Measurements from ENCODE around the gene WBP2. TPM values are rescaled to one million over a fixed set of nuclear protein-coding genes. Genes with fewer than 3 reads are reported as not detected.

The WBP2 gene
- total RNA-seq, 1 experiment from 2014 or later, result 132 TPM

DNA sequence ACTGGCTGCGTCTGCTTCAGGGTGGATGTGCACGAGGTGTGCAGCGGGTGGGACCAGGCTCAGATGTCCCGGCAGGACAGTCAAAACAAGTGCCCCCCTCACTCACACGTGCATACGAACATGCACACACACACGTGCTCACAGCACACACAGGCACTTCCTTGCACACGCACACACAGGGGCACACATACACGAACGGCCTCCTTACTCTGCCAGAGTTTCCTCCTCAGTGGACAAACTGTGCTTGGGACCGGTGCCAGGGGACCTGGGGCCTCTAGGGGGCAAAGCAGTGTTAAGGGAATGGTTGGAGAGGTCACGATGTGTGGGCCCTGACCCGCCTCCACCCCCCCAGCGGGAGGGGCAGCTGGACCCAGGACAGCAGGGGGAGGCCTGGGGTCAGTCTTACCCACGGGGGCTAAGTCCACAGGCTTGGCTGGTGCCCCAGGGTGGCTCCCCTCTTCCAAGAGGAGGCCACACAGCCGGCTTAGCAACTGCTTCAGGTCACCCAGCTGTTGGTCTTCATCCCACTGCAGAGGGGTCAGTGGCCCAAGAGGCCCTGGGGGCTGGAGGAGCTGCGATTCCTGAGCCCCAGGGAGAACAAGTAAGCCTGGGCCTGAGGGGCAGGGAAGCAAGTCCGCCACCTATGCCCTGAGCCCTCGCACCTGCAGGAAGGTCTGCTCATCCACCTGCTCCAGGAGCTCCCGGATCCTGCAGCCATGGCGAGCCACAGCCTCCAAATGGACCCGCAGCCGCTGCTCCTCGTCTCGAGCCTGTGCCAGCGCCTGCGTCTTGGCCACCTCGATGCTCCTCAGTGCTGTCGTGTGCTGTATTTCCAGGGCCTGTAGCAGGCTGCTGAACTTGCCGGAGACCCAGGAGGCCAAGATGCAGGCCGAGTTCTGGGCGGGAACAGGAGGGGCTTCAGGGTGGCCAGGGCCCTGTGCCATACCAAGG lies 36.7 kb upstream of the WBP2 start:
- H3K4me2 ChIP-seq (ENCODE audit: low read length), result no peak overlapping the region
- intact Hi-C loops (cut with micrococcal nuclease), result no loop called here
- H3K27me3 ChIP-seq (ENCODE audit: insufficient read depth, low read length), result no peaks in the 10 kb centered on the region
- ChIA-PET RAD21 (ENCODE audit: low non-redundant PET in 1 of 2, low total read pairs in 2 of 2, uncharacterized antibody in 2 of 2, unreplicated experiment in 2 of 2) (no interaction called here), CTCF (no interaction called here), POLR2A (no interaction called here)
- no peak overlapping the region for H3K9ac ChIP-seq (ENCODE audit: low read length)
- peaks cover 25% of the 10 kb centered on the region; the same call in 1 of the 2 replicates for H3K79me2 ChIP-seq (ENCODE audit: insufficient read depth, low read length)
- H4K20me1 ChIP-seq (ENCODE audit: insufficient read depth), result no peaks in the 10 kb centered on the region
- DNase-seq (ENCODE audit: low read depth, low spot score) (no peak), ATAC-seq (no peak)
- H3K9me3 ChIP-seq (ENCODE audit: control insufficient read depth in 1 of 2, insufficient read depth in 1 of 2, low read depth in 1 of 2, low read length in 2 of 2), result no peaks in the 10 kb centered on the region
- no peak overlapping the region; the same call in 1 of the 2 replicates for H3K27ac ChIP-seq (ENCODE audit: low read depth, low read length)
- no peaks in the 10 kb centered on the region for H3K9me2 ChIP-seq (ENCODE audit: insufficient read depth)
- no peaks in the 10 kb centered on the region for H3K36me3 ChIP-seq (ENCODE audit: control insufficient read depth in 1 of 2, insufficient read depth in 2 of 2, low read length in 2 of 2)
- H3K4me1 ChIP-seq (ENCODE audit: control insufficient read depth in 1 of 2, insufficient read depth in 2 of 2, low read length in 2 of 2), result peaks cover 15 to 33% of the 10 kb centered on the region in 2 experiments
- TF ChIP-seq TCF7L2 (IDR thresholded peaks at IDR 0.05; ENCODE audit: borderline replicate concordance, extremely low read depth, insufficient read depth, insufficient read length), result no peak
- no peak for TF ChIP-seq EZH2phosphoT487 (IDR thresholded peaks at IDR 0.05; ENCODE audit: borderline replicate concordance)
- TF ChIP-seq, protein P1, sequence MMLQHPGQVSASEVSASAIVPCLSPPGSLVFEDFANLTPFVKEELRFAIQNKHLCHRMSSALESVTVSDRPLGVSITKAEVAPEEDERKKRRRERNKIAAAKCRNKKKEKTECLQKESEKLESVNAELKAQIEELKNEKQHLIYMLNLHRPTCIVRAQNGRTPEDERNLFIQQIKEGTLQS (IDR thresholded peaks at IDR 0.05), result no peak
- TF ChIP-seq SRF (IDR thresholded peaks at IDR 0.05; ENCODE audit: low read depth), result no peak
- TF ChIP-seq CEBPB (IDR thresholded peaks at IDR 0.05; ENCODE audit: low read depth), result no peak
- no peak for TF ChIP-seq SIN3A (IDR thresholded peaks at IDR 0.05; ENCODE audit: low read depth)
- TF ChIP-seq ZNF274 (IDR thresholded peaks at IDR 0.05; ENCODE audit: low read depth, low read length), result no peak
- H2AFZ ChIP-seq (ENCODE audit: low read depth, low read length, poor library complexity, severe bottlenecking), result no peak overlapping the region
- no peak overlapping the region for H3K4me3 ChIP-seq (replicated peaks in 1 of 2; ENCODE audit: low read depth in 1 of 2, low read length in 2 of 2)
- no TSS peak for BruUV-seq (replicated peaks)

GRCh38 chr17:75891022-75891604 lies 36.0 kb upstream of the WBP2 start:
- POLR2A ChIA-PET, result interaction anchor here (3.4 kb wide), 1 partner anchor 12 kb away, joined by 15 read pairs; the partner anchor contains the start of gene TRIM47
- H3K27me3 ChIP-seq (ENCODE audit: insufficient read depth, low read length), result no peaks in the 10 kb centered on the region
- H2AFZ ChIP-seq (ENCODE audit: low read depth, low read length, poor library complexity, severe bottlenecking), result no peak overlapping the region
- H3K9me3 ChIP-seq (ENCODE audit: control insufficient read depth in 1 of 2, insufficient read depth in 1 of 2, low read depth in 1 of 2, low read length in 2 of 2), result no peaks in the 10 kb centered on the region
- intact Hi-C loops (cut with micrococcal nuclease), result no loop called here
- peaks cover 15 to 33% of the 10 kb centered on the region in 2 experiments for H3K4me1 ChIP-seq (ENCODE audit: control insufficient read depth in 1 of 2, insufficient read depth in 2 of 2, low read length in 2 of 2)
- no peaks in the 10 kb centered on the region for H3K36me3 ChIP-seq (ENCODE audit: control insufficient read depth in 1 of 2, insufficient read depth in 2 of 2, low read length in 2 of 2)
- no peak overlapping the region for H3K4me2 ChIP-seq (ENCODE audit: low read length)
- no peaks in the 10 kb centered on the region for H4K20me1 ChIP-seq (ENCODE audit: insufficient read depth)
- H3K4me3 ChIP-seq (replicated peaks in 1 of 2; ENCODE audit: low read depth in 1 of 2, low read length in 2 of 2), result no peak overlapping the region
- H3K9me2 ChIP-seq (ENCODE audit: insufficient read depth), result no peaks in the 10 kb centered on the region
- RAD21 ChIA-PET (ENCODE audit: low non-redundant PET in 1 of 2, low total read pairs in 2 of 2, uncharacterized antibody in 2 of 2, unreplicated experiment in 2 of 2), result interaction anchor here in 1 of 2 experiments (0.6 kb wide), 1 partner anchor 11 kb away, joined by 3 read pairs; no protein-coding TSS in a partner anchor
- no TSS peak for BruUV-seq (replicated peaks)
- DNase-seq (ENCODE audit: low read depth, low spot score) (no peak), ATAC-seq (no peak)
- H3K27ac ChIP-seq (ENCODE audit: low read depth, low read length), result no peak overlapping the region
- CTCF ChIA-PET, result no interaction called here
- H3K79me2 ChIP-seq (ENCODE audit: insufficient read depth, low read length), result peaks cover 22% of the 10 kb centered on the region; the same call in 1 of the 2 replicates
- H3K9ac ChIP-seq (ENCODE audit: low read length), result no peak overlapping the region
- TF ChIP-seq, protein P2, sequence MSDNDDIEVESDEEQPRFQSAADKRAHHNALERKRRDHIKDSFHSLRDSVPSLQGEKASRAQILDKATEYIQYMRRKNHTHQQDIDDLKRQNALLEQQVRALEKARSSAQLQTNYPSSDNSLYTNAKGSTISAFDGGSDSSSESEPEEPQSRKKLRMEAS (IDR thresholded peaks at IDR 0.05), result no peak
- no peak for TF ChIP-seq CTCF (IDR thresholded peaks at IDR 0.05 in 2 of 3, conservative IDR thresholded peaks at IDR 0.05 in 1 of 3; ENCODE audit: borderline replicate concordance in 1 of 3, insufficient read depth in 1 of 3, low read depth in 2 of 3, low read length in 2 of 3)
- TF ChIP-seq SP1 (IDR thresholded peaks at IDR 0.05; ENCODE audit: low read depth), result no peak
- no peak for TF ChIP-seq ZFX (IDR thresholded peaks at IDR 0.05)
- TF ChIP-seq, protein P1 (IDR thresholded peaks at IDR 0.05), result no peak
- TF ChIP-seq, protein P3, sequence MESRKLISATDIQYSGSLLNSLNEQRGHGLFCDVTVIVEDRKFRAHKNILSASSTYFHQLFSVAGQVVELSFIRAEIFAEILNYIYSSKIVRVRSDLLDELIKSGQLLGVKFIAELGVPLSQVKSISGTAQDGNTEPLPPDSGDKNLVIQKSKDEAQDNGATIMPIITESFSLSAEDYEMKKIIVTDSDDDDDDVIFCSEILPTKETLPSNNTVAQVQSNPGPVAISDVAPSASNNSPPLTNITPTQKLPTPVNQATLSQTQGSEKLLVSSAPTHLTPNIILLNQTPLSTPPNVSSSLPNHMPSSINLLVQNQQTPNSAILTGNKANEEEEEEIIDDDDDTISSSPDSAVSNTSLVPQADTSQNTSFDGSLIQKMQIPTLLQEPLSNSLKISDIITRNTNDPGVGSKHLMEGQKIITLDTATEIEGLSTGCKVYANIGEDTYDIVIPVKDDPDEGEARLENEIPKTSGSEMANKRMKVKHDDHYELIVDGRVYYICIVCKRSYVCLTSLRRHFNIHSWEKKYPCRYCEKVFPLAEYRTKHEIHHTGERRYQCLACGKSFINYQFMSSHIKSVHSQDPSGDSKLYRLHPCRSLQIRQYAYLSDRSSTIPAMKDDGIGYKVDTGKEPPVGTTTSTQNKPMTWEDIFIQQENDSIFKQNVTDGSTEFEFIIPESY (IDR thresholded peaks at IDR 0.05; ENCODE audit: extremely low read depth, insufficient replicate concordance, low read length), result no peak
- TF ChIP-seq TCF7L2 (IDR thresholded peaks at IDR 0.05; ENCODE audit: borderline replicate concordance, extremely low read depth, insufficient read depth, insufficient read length), result no peak

All from HCT116 (cell line).